ENCODE results near the gene NT5E.

DNA sequence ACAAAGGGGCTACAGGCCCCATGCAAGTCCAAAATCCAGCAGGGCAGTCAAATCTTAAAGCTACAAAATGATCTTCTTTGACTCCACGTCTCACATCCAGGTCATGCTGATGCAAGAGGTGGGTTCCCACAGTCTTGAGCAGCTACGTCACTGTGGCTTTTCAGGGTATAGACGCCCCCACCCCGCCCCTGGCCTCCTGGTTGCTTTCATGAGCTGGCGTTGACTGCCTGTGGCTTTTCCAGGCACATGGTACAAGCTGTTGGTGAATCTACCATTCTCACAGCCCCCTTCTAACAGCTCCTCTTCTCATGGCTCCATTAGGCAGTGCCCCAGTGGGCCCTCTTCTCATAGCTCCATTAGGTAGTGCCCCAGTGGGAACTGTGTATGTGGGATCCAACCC, 47.0 kb downstream of the NT5E start:
- TF ChIP-seq, protein P1, sequence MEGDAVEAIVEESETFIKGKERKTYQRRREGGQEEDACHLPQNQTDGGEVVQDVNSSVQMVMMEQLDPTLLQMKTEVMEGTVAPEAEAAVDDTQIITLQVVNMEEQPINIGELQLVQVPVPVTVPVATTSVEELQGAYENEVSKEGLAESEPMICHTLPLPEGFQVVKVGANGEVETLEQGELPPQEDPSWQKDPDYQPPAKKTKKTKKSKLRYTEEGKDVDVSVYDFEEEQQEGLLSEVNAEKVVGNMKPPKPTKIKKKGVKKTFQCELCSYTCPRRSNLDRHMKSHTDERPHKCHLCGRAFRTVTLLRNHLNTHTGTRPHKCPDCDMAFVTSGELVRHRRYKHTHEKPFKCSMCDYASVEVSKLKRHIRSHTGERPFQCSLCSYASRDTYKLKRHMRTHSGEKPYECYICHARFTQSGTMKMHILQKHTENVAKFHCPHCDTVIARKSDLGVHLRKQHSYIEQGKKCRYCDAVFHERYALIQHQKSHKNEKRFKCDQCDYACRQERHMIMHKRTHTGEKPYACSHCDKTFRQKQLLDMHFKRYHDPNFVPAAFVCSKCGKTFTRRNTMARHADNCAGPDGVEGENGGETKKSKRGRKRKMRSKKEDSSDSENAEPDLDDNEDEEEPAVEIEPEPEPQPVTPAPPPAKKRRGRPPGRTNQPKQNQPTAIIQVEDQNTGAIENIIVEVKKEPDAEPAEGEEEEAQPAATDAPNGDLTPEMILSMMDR (IDR thresholded peaks at IDR 0.05; ENCODE audit: low read length) = no peak
- no peak for TF ChIP-seq EZH2 (IDR thresholded peaks at IDR 0.05; ENCODE audit: borderline replicate concordance, low read length)

All from OCI-LY1 (cell line).